SH-SY5Y (cell line): ENCODE measurements around the gene HNRNPAB.

Experiments
- GATA2 ChIP-seq: IDR thresholded peaks from 2 replicates; pipeline ENCODE4 v1.6.1; 2011; ENCODE audit warnings: mild to moderate bottlenecking, low read depth, low read length
- GATA3 ChIP-seq: IDR thresholded peaks from 2 replicates; pipeline ENCODE4 v1.6.1; 2011; ENCODE audit warnings: low read depth, mild to moderate bottlenecking, low read length, moderate library complexity

DNA sequence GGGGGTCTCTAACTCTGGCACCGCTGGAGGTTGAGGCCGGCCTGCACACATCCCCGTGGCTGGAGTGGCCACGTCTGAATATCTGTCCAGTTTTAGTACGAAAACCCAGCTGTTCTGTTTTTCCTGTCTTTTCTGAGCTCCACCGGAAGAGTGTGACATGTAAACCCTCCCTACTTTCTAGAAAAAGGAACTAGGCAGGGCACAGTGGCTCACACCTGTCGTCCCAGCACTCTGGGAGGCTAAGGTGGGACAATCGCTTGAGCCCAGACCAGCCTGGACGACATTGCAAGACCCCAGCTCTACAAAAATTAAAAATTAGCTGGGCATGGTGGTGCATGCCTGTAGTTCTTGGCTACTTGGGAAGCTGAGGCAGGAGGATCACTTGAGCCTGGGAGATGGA lies 36.4 kb downstream of the HNRNPAB start:
- TF ChIP-seq GATA3 (no peak), GATA2 (no peak)
